PFSK-1 (cell line): Measurements from ENCODE around the gene SP3.

Source experiments
- FOXP2 ChIP-seq: optimal IDR thresholded peaks from 2 replicates; pipeline ENCODE3; 2011; ENCODE audit warnings: borderline replicate concordance, control low read depth, inconsistent platforms; ENCODE audit not compliant: insufficient read depth; ENCODE audit errors: extremely low read length, extremely low read depth
- POLR2AphosphoS5 ChIP-seq: IDR thresholded peaks from 2 replicates; pipeline ENCODE4 v1.6.1; 2012; ENCODE audit warnings: low read depth, mild to moderate bottlenecking, control low read depth, low read length, moderate library complexity
- REST ChIP-seq, 2 experiments: IDR thresholded peaks; 2 replicates each; pipeline versions ENCODE4 v1.6.1 to v1.8.0; 2011 to 2012; ENCODE audit warnings: low read depth in 2 of 2, low read length in 2 of 2, control low read depth in 1 of 2, inconsistent platforms in 1 of 2, mild to moderate bottlenecking in 1 of 2, moderate library complexity in 1 of 2; ENCODE audit not compliant: insufficient read depth in 1 of 2
- SIN3A ChIP-seq: IDR thresholded peaks from 2 replicates; pipeline ENCODE4 v1.6.1; 2012; ENCODE audit warnings: mild to moderate bottlenecking, low read length, moderate library complexity, borderline replicate concordance; ENCODE audit not compliant: insufficient read depth
- TAF1 ChIP-seq: IDR thresholded peaks from 2 replicates; pipeline ENCODE4 v1.6.1; 2012; ENCODE audit warnings: low read length, control low read depth, borderline replicate concordance; ENCODE audit not compliant: insufficient read depth

The SP3 gene

DNA sequence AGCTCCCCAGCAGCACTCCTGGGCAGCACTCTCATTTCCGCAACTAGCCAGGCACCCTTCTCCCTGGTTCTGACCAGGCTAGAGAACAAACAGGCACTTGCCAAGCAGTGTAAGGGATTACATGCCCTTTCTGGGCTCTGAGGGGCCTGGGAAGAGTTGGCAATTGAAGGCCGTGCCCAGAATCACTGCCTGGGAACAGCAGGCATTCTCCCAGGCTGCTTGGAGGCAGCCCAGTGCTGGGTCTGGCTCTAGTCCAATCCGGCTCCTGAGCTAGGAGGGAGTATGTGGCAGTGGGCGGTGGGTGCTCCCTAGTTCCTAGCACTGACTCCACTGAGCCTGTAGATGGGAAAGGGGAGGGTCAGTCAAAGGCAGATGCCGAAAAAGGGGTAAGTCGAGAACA, 34.1 kb upstream of the SP3 start:
- TF ChIP-seq SIN3A (no peak), TAF1 (no peak), POLR2AphosphoS5 (no peak), REST (IDR thresholded peaks at IDR 0.05; ENCODE audit: insufficient read depth in 1 of 2, low read depth in 2 of 2, low read length in 2 of 2) (no peak), FOXP2 (no peak)

- TF ChIP-seq FOXP2 (no peak), POLR2AphosphoS5 (no peak), SIN3A (no peak), REST (IDR thresholded peaks at IDR 0.05; ENCODE audit: insufficient read depth in 1 of 2, low read depth in 2 of 2, low read length in 2 of 2) (no peak), TAF1 (no peak)
Observed at GRCh38 chr2:173998386-173998785, 33.2 kb upstream of the SP3 start.

DNA sequence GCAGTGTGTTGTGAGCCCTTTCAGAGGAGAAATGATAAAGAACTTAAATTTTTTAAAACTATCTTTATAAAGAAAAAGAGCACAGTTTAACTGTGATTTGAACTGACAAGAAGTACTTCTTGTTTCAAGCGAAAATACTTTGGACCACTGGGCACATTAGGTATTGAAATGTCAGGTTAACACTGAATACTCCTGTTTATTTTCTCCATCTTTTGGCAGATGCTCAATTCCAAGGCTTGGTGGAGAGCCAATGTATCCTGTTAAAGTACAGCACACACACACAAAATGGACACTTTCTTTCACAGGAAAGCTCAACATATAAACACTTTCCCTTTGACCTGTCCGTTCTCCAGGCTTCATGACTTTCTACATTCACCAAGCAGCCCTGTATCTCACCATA, 32.6 kb upstream of the SP3 start:
- TF ChIP-seq POLR2AphosphoS5 (no peak), REST (IDR thresholded peaks at IDR 0.05; ENCODE audit: insufficient read depth in 1 of 2, low read depth in 2 of 2, low read length in 2 of 2) (no peak), TAF1 (no peak), SIN3A (no peak)

DNA sequence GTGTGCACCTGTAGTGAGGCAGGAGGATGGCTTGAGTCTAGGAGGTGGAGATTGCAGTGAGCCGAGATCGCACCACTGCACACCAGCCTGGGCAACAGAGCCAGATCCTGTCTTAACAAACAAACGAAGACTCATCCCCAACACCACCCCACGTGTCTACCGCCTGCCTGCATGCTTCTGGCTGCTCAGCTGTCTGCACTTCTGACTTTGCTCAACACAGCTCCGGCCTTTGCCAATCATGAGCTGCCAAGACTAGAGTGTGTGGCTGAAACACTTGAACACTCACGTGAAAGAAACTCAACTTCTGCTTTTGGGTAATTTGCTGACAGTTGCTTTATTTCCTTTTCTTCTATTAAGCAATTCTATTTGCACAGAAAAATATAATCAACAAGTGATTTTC, 32.1 kb upstream of the SP3 start:
- no peak for TF ChIP-seq POLR2AphosphoS5
- TF ChIP-seq FOXP2, result no peak
- TF ChIP-seq TAF1, result no peak
- no peak for TF ChIP-seq REST (IDR thresholded peaks at IDR 0.05; ENCODE audit: insufficient read depth in 1 of 2, low read depth in 2 of 2, low read length in 2 of 2)
- no peak for TF ChIP-seq SIN3A

- no peak for TF ChIP-seq SIN3A
- no peak for TF ChIP-seq FOXP2
- TF ChIP-seq TAF1, result no peak
- TF ChIP-seq REST (IDR thresholded peaks at IDR 0.05; ENCODE audit: insufficient read depth in 1 of 2, low read depth in 2 of 2, low read length in 2 of 2), result no peak
- no peak for TF ChIP-seq POLR2AphosphoS5
Observed at GRCh38 chr2:173996766-173997165, 31.6 kb upstream of the SP3 start.
